ENCODE measurements around the gene NFASC.

NFASC gene

DNA sequence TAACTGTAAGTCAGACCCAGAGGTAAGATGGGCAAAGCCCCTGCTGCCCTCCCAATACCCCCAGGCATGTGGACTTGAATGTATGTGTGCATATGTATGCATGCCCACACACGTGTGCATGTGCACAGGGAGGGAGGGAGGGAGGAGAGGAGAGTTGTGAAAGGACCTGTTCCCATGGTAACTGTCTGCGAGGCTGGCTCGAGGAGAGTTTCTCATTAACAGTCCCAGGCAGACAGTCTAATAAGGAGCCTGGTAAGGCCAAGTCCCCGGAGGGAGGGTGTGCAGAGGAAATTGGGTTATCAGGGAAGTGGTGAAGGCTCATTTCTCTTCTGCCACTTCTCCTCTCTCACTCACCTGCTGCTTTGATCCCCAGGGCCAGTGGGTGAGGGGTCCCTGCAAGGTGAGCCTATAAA, 74.9 kb downstream of the NFASC start:
- H3K4me3 ChIP-seq (ENCODE audit: low read length in 2 of 2), result no peak overlapping the region
- H3K27me3 ChIP-seq (ENCODE audit: control insufficient read depth in 2 of 2, insufficient read depth in 2 of 2, low read length in 2 of 2), result no peaks in the 10 kb centered on the region
- no peaks in the 10 kb centered on the region for H3K4me1 ChIP-seq (ENCODE audit: control insufficient read depth in 2 of 2, insufficient read depth in 2 of 2, low read length in 2 of 2)
- no peak overlapping the region for H3K9ac ChIP-seq (ENCODE audit: low read depth in 1 of 2, low read length in 2 of 2)
- no peaks in the 10 kb centered on the region for H3K9me3 ChIP-seq (ENCODE audit: control insufficient read depth in 2 of 2, low read length in 2 of 2)
- H3K36me3 ChIP-seq (ENCODE audit: control insufficient read depth in 2 of 2, insufficient read depth in 2 of 2, low read length in 2 of 2), result no peaks in the 10 kb centered on the region
- H3K27ac ChIP-seq (ENCODE audit: low read depth in 2 of 2, low read length in 2 of 2), result no peak overlapping the region

DNA sequence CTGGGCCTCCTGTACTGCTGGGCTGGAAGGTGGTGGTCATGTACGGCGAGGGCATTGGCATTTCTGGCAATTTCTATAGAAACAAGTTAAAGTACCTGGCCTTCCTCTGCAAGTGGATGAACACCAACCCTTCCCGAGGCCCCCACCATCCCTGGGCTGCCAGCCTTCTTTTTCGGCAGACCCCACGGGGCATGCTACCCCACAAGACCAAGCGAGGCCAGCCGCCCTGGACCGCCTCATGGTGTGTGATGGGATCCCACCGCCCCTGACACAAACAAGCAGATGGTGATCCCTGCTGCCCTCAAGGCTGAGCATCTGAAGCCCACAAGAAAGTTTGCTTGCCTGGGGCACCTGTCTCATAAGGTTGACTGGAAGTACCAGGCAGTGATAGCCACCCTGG, 76.0 kb downstream of the NFASC start:
- no peaks in the 10 kb centered on the region for H3K36me3 ChIP-seq (ENCODE audit: control insufficient read depth in 2 of 2, insufficient read depth in 2 of 2, low read length in 2 of 2)
- H3K4me3 ChIP-seq (ENCODE audit: low read length in 2 of 2), result no peak overlapping the region
- H3K27ac ChIP-seq (ENCODE audit: low read depth in 2 of 2, low read length in 2 of 2), result no peak overlapping the region
- H3K27me3 ChIP-seq (ENCODE audit: control insufficient read depth in 2 of 2, insufficient read depth in 2 of 2, low read length in 2 of 2), result no peaks in the 10 kb centered on the region
- H3K4me1 ChIP-seq (ENCODE audit: control insufficient read depth in 2 of 2, insufficient read depth in 2 of 2, low read length in 2 of 2), result no peaks in the 10 kb centered on the region
- H3K9me3 ChIP-seq (ENCODE audit: control insufficient read depth in 2 of 2, low read length in 2 of 2), result no peaks in the 10 kb centered on the region
- no peak overlapping the region for H3K9ac ChIP-seq (ENCODE audit: low read depth in 1 of 2, low read length in 2 of 2)

GRCh38 chr1:204947338-204947737, 76.7 kb downstream of the NFASC start:
- no peaks in the 10 kb centered on the region for H3K4me1 ChIP-seq (ENCODE audit: control insufficient read depth in 2 of 2, insufficient read depth in 2 of 2, low read length in 2 of 2)
- no peaks in the 10 kb centered on the region for H3K27me3 ChIP-seq (ENCODE audit: control insufficient read depth in 2 of 2, insufficient read depth in 2 of 2, low read length in 2 of 2)
- H3K27ac ChIP-seq (ENCODE audit: low read depth in 2 of 2, low read length in 2 of 2), result no peak overlapping the region
- H3K4me3 ChIP-seq (ENCODE audit: low read length in 2 of 2), result no peak overlapping the region
- H3K9me3 ChIP-seq (ENCODE audit: control insufficient read depth in 2 of 2, low read length in 2 of 2), result no peaks in the 10 kb centered on the region
- no peaks in the 10 kb centered on the region for H3K36me3 ChIP-seq (ENCODE audit: control insufficient read depth in 2 of 2, insufficient read depth in 2 of 2, low read length in 2 of 2)
- no peak overlapping the region for H3K9ac ChIP-seq (ENCODE audit: low read depth in 1 of 2, low read length in 2 of 2)

- H3K4me1 ChIP-seq (ENCODE audit: control insufficient read depth in 2 of 2, insufficient read depth in 2 of 2, low read length in 2 of 2), result no peaks in the 10 kb centered on the region
- H3K27ac ChIP-seq (ENCODE audit: low read depth in 2 of 2, low read length in 2 of 2), result no peak overlapping the region
Observed at GRCh38 chr1:204947747-204948146, 77.1 kb downstream of the NFASC start.

DNA sequence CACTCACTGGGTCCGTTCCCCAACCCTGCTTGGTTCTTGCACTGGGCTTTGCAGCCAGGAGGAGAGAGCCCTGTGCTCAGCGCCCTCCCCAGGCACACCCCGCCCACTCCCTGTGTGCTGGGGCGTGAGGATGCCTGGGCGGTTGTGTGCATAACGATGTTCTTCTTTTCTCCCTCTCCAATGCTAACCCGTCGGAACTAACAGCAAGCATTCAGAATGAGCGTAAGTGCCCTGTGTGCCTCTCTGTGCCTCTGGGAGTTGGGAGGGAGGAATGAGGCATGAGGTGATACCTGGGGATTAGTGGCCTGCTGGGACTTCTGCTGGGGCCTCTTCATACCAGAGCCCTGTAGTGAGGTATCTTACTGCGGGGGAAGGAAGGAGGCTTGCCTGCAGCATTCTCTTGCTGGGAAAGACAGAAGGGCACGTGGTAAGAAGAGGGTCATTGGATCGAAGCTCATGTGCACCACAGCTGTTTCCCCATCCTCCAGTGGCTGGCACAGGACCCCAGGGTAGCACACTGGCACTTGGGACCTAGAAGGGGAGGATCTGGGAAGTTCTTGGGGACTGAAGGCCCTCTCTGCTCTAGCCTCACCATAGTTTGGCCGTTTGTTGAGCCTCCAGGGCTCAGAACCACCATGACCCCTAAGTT, 79.8 kb downstream of the NFASC start:
- Histone ChIP-seq H3K9me3 (ENCODE audit: control insufficient read depth in 2 of 2, low read length in 2 of 2) (no peaks in the 10 kb centered on the region), H3K36me3 (ENCODE audit: control insufficient read depth in 2 of 2, insufficient read depth in 2 of 2, low read length in 2 of 2) (peaks cover 0 to 4% of the 10 kb centered on the region in 2 donors), H3K9ac (ENCODE audit: low read depth in 1 of 2, low read length in 2 of 2) (no peak overlapping the region), H3K27ac (ENCODE audit: low read depth in 2 of 2, low read length in 2 of 2) (no peak overlapping the region), H3K27me3 (ENCODE audit: control insufficient read depth in 2 of 2, insufficient read depth in 2 of 2, low read length in 2 of 2) (no peaks in the 10 kb centered on the region), H3K4me3 (ENCODE audit: low read length in 2 of 2) (no peak overlapping the region), H3K4me1 (ENCODE audit: control insufficient read depth in 2 of 2, insufficient read depth in 2 of 2, low read length in 2 of 2) (no peaks in the 10 kb centered on the region)

More at GRCh38 chr1:204947747-204948146, 77.1 kb downstream of the NFASC start:
- no peaks in the 10 kb centered on the region for H3K27me3 ChIP-seq (ENCODE audit: control insufficient read depth in 2 of 2, insufficient read depth in 2 of 2, low read length in 2 of 2)
- H3K4me3 ChIP-seq (ENCODE audit: low read length in 2 of 2), result no peak overlapping the region
- no peaks in the 10 kb centered on the region for H3K9me3 ChIP-seq (ENCODE audit: control insufficient read depth in 2 of 2, low read length in 2 of 2)
- H3K9ac ChIP-seq (ENCODE audit: low read depth in 1 of 2, low read length in 2 of 2), result no peak overlapping the region
- no peaks in the 10 kb centered on the region for H3K36me3 ChIP-seq (ENCODE audit: control insufficient read depth in 2 of 2, insufficient read depth in 2 of 2, low read length in 2 of 2)

DNA sequence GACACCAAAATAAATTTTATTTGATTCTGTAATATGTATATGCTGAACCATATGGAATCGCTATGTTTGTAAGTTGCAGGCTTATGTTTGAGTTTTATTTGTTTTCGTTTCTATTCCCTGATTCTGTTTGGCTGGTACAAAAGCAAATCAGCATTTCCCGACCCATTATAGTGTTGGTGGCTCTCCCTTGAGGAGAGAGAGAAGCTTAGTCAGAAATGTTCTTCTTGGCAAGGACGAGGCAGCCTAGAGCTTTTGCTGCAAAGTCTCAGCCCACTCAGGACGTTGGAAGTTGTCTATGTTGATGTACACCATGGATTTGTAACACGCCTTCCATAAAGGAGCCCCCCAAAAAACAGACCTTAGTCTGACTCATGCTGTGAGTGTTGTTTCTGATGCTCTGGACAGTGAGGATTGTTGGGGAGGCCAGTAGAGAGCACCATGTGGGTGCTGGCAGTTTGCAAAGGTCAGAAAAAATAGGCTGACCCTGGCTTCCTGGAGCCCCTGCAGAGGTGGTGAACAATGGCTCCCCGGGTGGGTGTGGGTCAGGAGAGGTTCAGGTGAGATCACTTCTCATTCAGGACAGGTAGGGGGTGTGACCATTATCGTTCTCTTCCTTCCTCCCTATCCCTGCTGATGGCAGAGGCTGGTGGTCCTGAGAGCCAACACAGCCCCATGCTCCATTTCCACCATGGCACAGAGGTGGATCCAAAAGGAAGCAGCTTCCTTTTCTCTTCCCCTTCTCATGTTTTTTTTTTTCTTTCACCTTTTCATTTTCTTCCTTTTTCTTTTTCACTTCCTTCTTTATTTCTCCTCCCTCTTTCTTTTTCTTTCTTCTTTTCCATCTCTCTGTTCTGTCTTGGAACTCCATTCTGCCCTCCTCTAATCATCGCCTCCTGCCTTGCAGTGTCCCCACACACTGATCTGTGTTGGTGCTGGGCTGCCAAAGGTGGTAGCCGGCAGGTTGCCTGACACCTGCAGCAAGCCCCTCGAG, 88.0 kb downstream of the NFASC start:
- no peak overlapping the region for H3K27ac ChIP-seq (ENCODE audit: low read depth in 2 of 2, low read length in 2 of 2)
- no peak overlapping the region for H3K9ac ChIP-seq (ENCODE audit: low read depth in 1 of 2, low read length in 2 of 2)
- H3K9me3 ChIP-seq (ENCODE audit: control insufficient read depth in 2 of 2, low read length in 2 of 2), result no peaks in the 10 kb centered on the region
- H3K36me3 ChIP-seq (ENCODE audit: control insufficient read depth in 2 of 2, insufficient read depth in 2 of 2, low read length in 2 of 2), result peaks cover 0 to 4% of the 10 kb centered on the region in 2 donors
- no peaks in the 10 kb centered on the region for H3K27me3 ChIP-seq (ENCODE audit: control insufficient read depth in 2 of 2, insufficient read depth in 2 of 2, low read length in 2 of 2)
- H3K4me3 ChIP-seq (ENCODE audit: low read length in 2 of 2), result no peak overlapping the region
- H3K4me1 ChIP-seq (ENCODE audit: control insufficient read depth in 2 of 2, insufficient read depth in 2 of 2, low read length in 2 of 2), result no peaks in the 10 kb centered on the region

- no peak overlapping the region for H3K27ac ChIP-seq (ENCODE audit: low read depth in 2 of 2, low read length in 2 of 2)
Observed at GRCh38 chr1:204959374-204959773, 88.7 kb downstream of the NFASC start.

DNA sequence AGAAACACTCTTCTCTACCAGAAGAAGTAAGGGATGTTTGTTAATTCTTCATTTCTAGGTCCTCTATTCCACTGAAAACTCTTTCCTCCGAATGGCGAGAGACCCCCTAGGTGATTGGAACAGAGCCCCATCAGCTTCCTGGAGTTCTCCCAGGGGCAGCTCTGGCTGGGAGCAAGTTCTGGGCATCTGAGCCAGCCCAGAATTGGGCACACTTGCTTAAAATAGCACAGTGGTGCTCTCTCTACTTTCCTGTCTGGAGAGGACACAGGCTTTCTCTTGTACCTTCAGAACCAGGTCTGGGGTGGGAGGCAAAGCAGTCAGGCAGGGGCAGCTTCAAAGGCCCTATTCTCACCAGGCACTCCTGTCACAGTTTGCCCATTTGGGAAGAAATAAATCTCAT, 89.2 kb downstream of the NFASC start:
- Histone ChIP-seq H3K9me3 (ENCODE audit: control insufficient read depth in 2 of 2, low read length in 2 of 2) (no peaks in the 10 kb centered on the region), H3K4me1 (ENCODE audit: control insufficient read depth in 2 of 2, insufficient read depth in 2 of 2, low read length in 2 of 2) (no peaks in the 10 kb centered on the region), H3K9ac (ENCODE audit: low read depth in 1 of 2, low read length in 2 of 2) (no peak overlapping the region), H3K36me3 (ENCODE audit: control insufficient read depth in 2 of 2, insufficient read depth in 2 of 2, low read length in 2 of 2) (no peaks in the 10 kb centered on the region), H3K27me3 (ENCODE audit: control insufficient read depth in 2 of 2, insufficient read depth in 2 of 2, low read length in 2 of 2) (no peaks in the 10 kb centered on the region), H3K4me3 (ENCODE audit: low read length in 2 of 2) (no peak overlapping the region), H3K27ac (ENCODE audit: low read depth in 2 of 2, low read length in 2 of 2) (no peak overlapping the region)

More at GRCh38 chr1:204959374-204959773, 88.7 kb downstream of the NFASC start:
- H3K4me1 ChIP-seq (ENCODE audit: control insufficient read depth in 2 of 2, insufficient read depth in 2 of 2, low read length in 2 of 2), result no peaks in the 10 kb centered on the region
- no peaks in the 10 kb centered on the region for H3K27me3 ChIP-seq (ENCODE audit: control insufficient read depth in 2 of 2, insufficient read depth in 2 of 2, low read length in 2 of 2)
- H3K36me3 ChIP-seq (ENCODE audit: control insufficient read depth in 2 of 2, insufficient read depth in 2 of 2, low read length in 2 of 2), result peaks cover 0 to 2% of the 10 kb centered on the region in 2 donors
- H3K9me3 ChIP-seq (ENCODE audit: control insufficient read depth in 2 of 2, low read length in 2 of 2), result no peaks in the 10 kb centered on the region
- H3K9ac ChIP-seq (ENCODE audit: low read depth in 1 of 2, low read length in 2 of 2), result no peak overlapping the region
- no peak overlapping the region for H3K4me3 ChIP-seq (ENCODE audit: low read length in 2 of 2)

GRCh38 chr1:204960306-204961125, 89.9 kb downstream of the NFASC start:
- H3K4me1 ChIP-seq (ENCODE audit: control insufficient read depth in 2 of 2, insufficient read depth in 2 of 2, low read length in 2 of 2), result no peaks in the 10 kb centered on the region
- H3K9me3 ChIP-seq (ENCODE audit: control insufficient read depth in 2 of 2, low read length in 2 of 2), result no peaks in the 10 kb centered on the region
- H3K9ac ChIP-seq (ENCODE audit: low read depth in 1 of 2, low read length in 2 of 2), result no peak overlapping the region
- no peaks in the 10 kb centered on the region for H3K27me3 ChIP-seq (ENCODE audit: control insufficient read depth in 2 of 2, insufficient read depth in 2 of 2, low read length in 2 of 2)
- H3K4me3 ChIP-seq (ENCODE audit: low read length in 2 of 2), result no peak overlapping the region
- H3K36me3 ChIP-seq (ENCODE audit: control insufficient read depth in 2 of 2, insufficient read depth in 2 of 2, low read length in 2 of 2), result no peaks in the 10 kb centered on the region
- no peak overlapping the region for H3K27ac ChIP-seq (ENCODE audit: low read depth in 2 of 2, low read length in 2 of 2)
